Measurements from ENCODE around the gene NAA60.

NAA60 gene

DNA sequence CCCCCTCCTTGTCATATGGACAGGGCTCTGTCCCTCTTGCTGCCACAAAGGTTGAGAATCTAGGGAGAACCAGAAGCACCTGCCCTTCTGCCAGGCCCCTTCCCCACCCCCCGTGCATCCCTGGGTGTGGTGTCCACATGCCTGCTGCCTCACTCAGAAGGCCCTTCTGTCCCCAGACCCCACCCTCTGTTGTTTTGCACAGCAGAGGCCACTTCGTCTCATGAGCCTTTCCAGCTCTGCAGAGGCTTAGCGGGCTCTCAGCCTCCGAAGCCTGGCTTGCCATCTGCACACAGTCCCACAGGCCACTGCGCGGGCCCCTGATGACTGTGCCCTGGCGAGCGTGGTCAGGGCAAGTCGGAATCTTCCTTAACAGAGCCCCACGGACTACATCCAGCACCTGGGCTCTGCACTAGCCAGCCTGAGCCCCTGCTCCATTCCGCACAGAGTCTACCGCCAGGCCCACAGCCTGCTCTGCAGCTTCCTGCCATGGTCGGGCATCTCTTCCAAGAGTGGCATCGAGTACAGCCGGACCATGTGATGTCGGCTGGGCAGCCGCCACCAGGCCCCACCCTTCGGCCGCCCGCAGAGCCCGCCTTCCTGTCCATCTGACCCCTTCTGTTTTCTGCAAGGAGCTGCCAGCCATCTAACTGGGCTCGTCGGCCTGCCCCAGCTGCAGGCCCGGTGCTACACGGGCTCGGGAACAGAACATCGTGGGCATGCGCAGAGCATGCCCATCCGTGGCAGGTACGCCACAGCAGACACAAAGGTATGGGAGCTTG, 41.0 kb downstream of the NAA60 start:
- ATAC-seq (replicated peaks): no peak
- Mint-ChIP-seq H3K4me1 (peaks cover 0 to 4% of the 10 kb centered on the region in 2 donors), H3K36me3 (peaks cover 53 to 56% of the 10 kb centered on the region in 2 donors), H3K27ac (no peak overlapping the region), H3K4me3 (no peak overlapping the region), H3K9me3 (no peaks in the 10 kb centered on the region), H3K27me3 (no peaks in the 10 kb centered on the region)
- no peak for DNase-seq

DNA sequence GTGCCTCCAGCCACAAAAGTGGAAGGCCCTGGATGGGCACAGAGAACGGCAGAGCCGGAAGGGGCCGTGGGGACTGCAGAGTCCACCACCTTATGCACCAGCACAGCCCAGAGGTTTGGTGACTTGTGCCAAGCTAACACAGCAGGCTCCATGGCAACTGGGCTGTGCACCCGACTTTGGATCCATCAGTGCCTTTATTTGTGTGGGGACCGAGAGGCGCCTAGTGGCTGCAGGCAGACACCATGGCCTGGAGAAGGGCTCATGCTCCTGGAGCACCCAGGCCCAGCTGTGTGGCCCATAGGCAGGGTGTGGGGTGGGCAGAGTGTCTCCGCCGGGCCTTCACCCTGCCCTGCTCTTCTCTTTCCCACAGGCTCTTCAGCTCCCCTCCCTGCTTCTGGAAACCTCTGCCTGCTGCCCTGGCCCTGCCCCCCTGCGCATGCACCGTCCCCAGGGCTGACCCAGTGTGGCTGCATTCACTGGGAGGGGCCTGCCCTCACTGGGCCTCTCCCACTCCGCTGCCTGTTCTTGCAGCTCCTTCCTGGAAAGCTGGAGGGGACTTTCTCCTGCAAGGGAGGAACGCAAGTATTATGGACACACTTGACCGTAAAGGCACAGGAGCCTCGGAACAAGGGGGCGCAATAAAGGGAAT, 41.7 kb downstream of the NAA60 start:
- Mint-ChIP-seq H3K27me3 (no peaks in the 10 kb centered on the region), H3K9me3 (no peaks in the 10 kb centered on the region), H3K27ac (no peak overlapping the region), H3K4me1 (peaks cover 0 to 1% of the 10 kb centered on the region in 2 donors), H3K36me3 (peaks cover 50 to 56% of the 10 kb centered on the region in 2 donors), H3K4me3 (no peak overlapping the region)
- DNase-seq: no peak
- no peak for ATAC-seq (replicated peaks)

DNA sequence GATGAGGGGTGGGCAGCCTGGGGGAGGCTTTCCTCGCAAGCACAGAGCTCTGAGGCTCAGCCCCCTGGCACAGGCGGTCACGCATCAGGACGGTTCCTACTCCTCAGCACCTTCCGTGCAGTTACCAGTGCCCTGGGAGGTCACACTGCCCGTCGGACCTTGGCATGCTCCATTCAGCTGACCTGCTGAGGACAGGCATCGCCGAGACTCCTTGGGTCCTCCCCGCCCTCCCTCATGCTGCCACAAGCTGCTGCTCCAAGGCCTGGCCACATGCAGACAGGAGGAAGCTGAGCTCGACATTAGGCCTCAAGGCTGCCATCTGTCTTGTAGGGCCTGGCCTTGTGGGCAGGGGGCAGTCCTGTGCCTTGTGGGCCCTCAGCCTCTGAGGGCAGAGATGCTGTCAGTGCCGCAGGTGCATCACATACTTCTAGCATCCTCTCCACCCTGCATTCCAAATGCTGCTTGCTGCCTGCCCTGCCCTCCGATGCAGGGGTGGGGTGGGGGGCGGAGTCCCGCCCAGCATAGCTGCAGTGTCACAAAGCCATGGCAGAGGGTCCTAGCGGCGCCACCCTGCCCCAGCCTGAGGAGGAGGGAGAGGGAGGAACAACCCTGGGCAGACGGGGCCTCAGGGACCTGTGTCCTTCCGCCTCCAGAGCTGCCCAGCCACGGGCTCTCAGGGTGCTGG, 42.5 kb downstream of the NAA60 start:
- Mint-ChIP-seq H3K9me3 (no peaks in the 10 kb centered on the region), H3K27ac (no peak overlapping the region), H3K4me1 (peaks cover 0 to 1% of the 10 kb centered on the region in 2 donors), H3K4me3 (no peak overlapping the region), H3K36me3 (peaks cover 49 to 54% of the 10 kb centered on the region in 2 donors), H3K27me3 (no peaks in the 10 kb centered on the region)
- DNase-seq (no peak), ATAC-seq (replicated peaks) (no peak)

DNA sequence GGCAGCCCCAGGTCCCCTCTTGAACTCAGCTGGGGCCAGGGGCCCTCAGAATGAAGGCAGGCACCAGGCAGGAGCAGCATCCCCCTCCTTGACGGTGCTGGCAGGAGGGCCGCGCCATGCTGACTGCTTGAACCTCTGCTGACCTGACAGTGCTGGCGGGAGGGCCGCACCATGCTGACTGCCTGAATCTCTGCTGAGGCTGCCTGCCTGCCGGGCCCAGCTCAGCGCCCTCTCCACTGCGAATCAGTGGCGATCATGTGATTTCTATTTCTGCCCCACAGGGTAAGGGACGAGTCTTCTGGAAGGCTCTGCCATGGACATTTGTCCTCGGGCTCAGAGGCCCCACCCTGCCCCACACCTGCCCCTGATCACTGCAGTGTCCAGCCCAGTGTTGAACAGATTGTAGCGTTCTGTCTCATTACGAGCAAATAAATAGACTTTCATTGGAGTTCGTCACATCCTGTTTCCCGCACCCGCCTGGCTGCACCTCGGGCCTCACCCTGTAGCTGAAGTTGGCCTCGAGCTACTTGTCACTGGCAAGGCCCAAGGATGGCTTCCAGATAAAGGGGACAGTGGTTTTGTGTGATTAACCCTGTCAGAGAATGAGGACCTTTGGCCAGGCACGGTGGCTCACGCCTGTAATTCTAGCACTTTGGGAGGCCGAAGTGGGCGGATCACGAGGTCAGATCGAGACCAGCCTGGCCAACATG, 43.2 kb downstream of the NAA60 start:
- Mint-ChIP-seq H3K27me3 (no peaks in the 10 kb centered on the region), H3K27ac (no peak overlapping the region), H3K36me3 (peaks cover 42 to 47% of the 10 kb centered on the region in 2 donors), H3K4me1 (peaks cover 0 to 4% of the 10 kb centered on the region in 2 donors), H3K9me3 (no peaks in the 10 kb centered on the region), H3K4me3 (no peak overlapping the region)
- no peak for ATAC-seq (replicated peaks)
- no peak for DNase-seq

DNA sequence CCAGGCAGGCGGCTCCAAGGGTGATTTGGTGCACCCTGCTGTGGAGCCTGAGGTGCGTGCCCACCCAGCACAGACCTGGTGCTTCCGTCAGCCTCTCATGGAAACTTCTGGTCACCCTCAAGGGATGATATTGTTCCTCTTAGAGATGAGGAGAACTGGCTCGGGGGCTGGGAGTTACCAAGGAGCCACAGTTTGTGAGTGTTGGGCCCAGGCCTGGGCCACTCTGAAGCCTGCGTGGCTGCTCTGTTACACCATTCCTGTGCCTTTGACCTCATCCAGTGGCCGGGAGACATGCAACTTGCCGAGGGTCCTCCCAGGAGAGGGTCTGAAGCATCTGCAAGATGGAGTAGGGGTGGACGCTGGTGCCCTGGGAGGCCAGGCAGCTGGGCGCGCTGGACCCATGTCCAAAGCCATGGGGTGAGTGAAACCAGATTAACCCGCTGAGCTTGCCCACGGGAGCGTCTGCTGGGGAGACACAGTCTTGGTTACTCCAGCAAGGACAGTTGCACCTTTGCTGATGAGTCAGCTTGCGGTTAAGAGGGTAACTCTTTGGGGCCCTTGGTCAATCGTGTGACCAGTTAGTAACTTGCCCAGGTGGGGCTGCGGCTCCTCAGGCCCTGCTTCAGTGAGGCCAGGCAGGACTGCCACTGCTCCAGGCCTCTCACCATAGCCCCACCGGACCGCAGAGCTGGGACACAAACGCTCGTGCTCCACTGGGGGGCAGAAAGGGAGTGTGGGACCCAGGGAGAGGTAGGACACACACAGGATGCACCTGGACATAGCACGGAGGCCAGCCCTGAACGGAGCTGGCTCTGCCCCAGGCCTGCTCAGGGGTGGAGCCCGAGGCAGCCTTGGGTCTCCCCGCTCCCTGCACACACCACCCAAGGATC, 44.3 kb downstream of the NAA60 start:
- Mint-ChIP-seq H3K9me3 (no peaks in the 10 kb centered on the region), H3K27ac (no peak overlapping the region), H3K4me3 (no peak overlapping the region), H3K36me3 (peaks cover 31 to 38% of the 10 kb centered on the region in 2 donors), H3K4me1 (peaks cover 0 to 3% of the 10 kb centered on the region in 2 donors), H3K27me3 (no peaks in the 10 kb centered on the region)
- ATAC-seq (replicated peaks) (peak; percentile 5 to 24), DNase-seq (no peak)

DNA sequence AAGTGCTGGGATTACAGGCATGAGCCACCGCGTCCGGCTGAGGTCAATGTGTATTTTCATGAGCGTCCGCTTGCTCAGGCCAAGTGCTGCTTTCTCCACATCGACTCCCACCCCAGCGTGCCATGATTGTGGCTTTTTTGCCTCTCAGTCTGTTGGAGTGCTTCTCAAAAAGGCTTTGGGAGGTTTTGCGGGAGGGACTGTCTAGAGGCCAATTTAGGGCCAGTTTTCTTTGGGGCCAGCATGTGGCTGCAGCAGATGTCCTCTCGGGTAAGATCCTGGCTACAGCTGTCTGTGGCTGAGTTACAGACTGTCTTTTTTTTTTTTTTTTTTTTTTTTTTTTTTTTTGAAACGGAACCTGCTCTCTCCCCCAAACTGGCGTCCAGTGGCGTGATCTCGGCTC, 45.3 kb downstream of the NAA60 start:
- no peak for DNase-seq
- peaks cover 0 to 3% of the 10 kb centered on the region in 2 donors for H3K4me1 Mint-ChIP-seq
- H3K9me3 Mint-ChIP-seq: no peaks in the 10 kb centered on the region
- no peak overlapping the region for H3K27ac Mint-ChIP-seq
- peaks cover 21 to 28% of the 10 kb centered on the region in 2 donors for H3K36me3 Mint-ChIP-seq
- no peaks in the 10 kb centered on the region for H3K27me3 Mint-ChIP-seq
- no peak for ATAC-seq (replicated peaks)
- no peak overlapping the region for H3K4me3 Mint-ChIP-seq

DNA sequence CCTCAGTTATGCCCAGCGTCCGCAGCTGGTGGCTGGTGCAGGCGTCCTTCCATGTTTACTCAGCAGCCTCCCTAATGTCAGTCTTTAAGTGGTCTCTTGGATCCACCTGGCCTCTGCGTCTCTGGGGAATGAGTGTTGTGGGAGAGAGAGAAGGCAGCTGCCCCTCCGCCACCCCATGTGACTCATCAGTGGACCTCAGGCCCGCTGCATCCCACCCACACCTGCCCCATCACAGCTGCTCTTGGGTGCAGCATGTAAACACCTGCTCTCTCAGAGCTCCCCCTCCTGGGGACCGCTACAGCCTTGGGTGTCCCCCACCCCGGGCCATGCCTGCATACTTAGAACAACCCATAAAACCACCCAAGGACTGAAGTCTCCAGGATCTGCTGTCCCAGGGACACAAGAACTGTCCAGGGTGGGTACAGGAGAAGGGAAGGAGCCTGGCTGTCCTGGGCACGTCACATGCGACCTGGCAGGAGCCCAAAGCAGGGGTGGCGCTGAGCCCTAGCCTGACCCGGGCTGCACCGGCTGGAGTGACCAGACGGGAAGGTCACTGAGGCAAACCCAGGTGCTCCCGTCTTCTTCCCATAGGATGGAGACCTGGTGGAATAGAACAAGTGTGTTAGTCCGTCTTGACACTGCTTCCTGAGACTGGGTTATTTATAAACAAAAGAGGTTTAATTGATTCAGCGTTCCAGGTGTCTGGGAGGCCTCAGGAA, 47.6 kb downstream of the NAA60 start:
- H3K36me3 Mint-ChIP-seq: peaks cover 11 to 14% of the 10 kb centered on the region in 2 donors
- no peak overlapping the region for H3K27ac Mint-ChIP-seq
- no peaks in the 10 kb centered on the region for H3K27me3 Mint-ChIP-seq
- peak; percentile 28 to 49 for ATAC-seq (replicated peaks)
- peaks cover 0 to 3% of the 10 kb centered on the region in 2 donors for H3K4me1 Mint-ChIP-seq
- no peak overlapping the region for H3K4me3 Mint-ChIP-seq
- H3K9me3 Mint-ChIP-seq: no peaks in the 10 kb centered on the region
- no peak for DNase-seq

DNA sequence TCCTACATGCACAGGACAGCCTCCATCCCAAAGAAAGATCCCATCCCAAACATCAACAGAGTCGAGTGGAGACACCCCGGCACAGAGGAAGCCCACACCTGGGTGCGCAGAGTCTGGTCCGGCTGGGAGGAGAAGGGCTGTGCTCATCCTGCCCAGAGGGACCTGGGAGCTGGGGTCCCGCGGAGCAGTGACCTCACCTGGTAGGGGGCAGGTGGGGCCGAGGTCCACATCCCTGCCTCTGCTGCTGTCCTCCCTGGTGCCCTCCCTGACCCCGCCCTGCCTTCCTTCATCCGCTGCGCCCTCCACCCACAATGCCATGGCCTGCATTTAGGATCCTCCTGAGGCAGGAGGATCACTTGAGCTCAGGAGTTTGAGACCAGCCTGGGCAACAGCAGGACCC, 48.9 kb downstream of the NAA60 start:
- H3K4me3 Mint-ChIP-seq: no peak overlapping the region
- peaks cover 3 to 7% of the 10 kb centered on the region in 2 donors for H3K36me3 Mint-ChIP-seq
- no peak overlapping the region for H3K27ac Mint-ChIP-seq
- ATAC-seq (replicated peaks): no peak
- no peaks in the 10 kb centered on the region for H3K9me3 Mint-ChIP-seq
- no peak for DNase-seq
- peaks cover 0 to 3% of the 10 kb centered on the region in 2 donors for H3K4me1 Mint-ChIP-seq
- H3K27me3 Mint-ChIP-seq: no peaks in the 10 kb centered on the region

DNA sequence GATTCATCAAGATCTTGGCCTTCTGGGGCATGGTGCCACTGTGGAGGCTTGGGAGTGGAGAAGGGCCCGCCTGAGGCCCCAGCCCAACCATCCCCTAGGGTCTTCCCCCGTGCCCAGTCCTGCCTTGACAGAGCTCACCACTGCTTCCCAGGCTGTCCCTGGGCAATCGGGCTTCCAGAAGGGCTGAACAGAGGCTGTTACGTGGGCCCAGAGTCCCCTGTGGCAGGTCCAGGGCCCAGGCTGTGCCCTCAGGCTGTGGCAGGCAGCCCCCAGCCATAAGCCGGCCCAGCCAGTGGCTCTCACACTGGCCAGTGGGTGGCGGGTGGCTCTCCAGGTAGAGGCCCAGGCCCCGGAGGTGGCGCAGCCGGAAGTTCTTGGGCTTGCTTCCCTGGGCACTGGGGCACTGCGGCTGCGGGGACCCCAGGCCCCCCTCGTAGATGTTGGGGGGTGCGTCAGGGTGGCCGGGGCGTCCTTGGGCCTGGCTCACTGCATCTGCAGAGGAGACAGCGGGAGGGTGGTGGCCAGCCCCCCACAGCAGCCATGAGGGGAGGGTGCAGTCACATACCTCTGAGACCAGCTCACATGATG, 51.0 kb downstream of the NAA60 start:
- Mint-ChIP-seq H3K4me1 (peaks cover under 1 to 3% of the 10 kb centered on the region in 2 donors), H3K9me3 (no peaks in the 10 kb centered on the region), H3K4me3 (no peak overlapping the region), H3K27me3 (no peaks in the 10 kb centered on the region), H3K27ac (no peak overlapping the region), H3K36me3 (no peaks in the 10 kb centered on the region)
- DNase-seq: no peak
- ATAC-seq (replicated peaks): no peak

DNA sequence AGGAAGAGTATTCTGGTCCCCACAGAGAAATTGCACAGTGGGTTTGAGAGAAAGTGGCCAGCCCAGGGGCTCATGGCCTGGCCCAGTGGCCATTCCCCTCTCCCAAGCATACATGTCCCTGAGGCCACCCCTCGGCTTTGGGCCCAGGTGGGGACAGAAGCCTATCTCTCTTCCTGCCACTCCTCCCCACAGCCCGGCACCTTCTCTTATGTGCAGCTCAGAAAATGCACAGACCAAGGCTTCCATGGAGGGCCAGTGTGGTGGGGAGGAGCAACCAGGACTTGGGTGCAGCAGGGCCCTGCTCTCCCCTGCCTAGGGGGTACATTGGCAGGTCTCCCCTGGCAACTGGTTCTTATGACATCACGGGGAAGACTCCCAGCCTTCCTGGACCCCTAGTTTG, 51.7 kb downstream of the NAA60 start, which contains the start of gene C16orf90:
Gene C16orf90 (minus strand): TSS at position 314 of the 400 bp plus-strand sequence. CDS start 68 bp downstream, at position 246.
- ATAC-seq (replicated peaks) (no peak), DNase-seq (no peak)
- H3K9me3 Mint-ChIP-seq: no peaks in the 10 kb centered on the region
- no peak within 1 kb of the TSS for H3K4me3 Mint-ChIP-seq
- no peaks in the 10 kb centered on the region for H3K27me3 Mint-ChIP-seq
- no peaks in the 10 kb centered on the region for H3K36me3 Mint-ChIP-seq
- H3K27ac Mint-ChIP-seq: peak within 1 kb of the TSS; percentile 37
- peaks cover 6 to 8% of the 10 kb centered on the region in 2 donors for H3K4me1 Mint-ChIP-seq

DNA sequence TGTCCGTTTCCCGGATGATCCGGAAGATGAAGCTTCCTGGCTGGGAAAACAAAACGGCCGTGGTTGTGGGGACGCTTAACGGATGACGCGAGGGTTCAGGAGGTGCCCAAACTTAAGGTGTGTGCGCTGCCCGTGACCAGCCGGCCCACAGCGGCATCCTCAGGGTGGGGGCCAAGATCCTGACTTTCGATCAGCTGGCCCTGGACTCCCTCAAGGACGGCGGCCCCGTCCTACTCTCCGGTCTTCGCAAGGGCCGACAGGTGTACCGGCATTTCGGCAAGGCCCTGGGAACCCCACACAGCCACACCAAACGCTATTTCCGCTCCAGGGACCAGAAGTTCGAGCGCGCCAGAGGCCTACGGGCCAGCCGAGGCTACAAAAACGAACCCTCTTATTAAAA, 52.9 kb downstream of the NAA60 start:
- Mint-ChIP-seq H3K27me3 (no peaks in the 10 kb centered on the region), H3K36me3 (no peaks in the 10 kb centered on the region), H3K9me3 (no peaks in the 10 kb centered on the region), H3K4me1 (peaks cover 8 to 18% of the 10 kb centered on the region in 2 donors), H3K27ac (no peak overlapping the region), H3K4me3 (no peak overlapping the region)
- DNase-seq (no peak), ATAC-seq (replicated peaks) (no peak)

DNA sequence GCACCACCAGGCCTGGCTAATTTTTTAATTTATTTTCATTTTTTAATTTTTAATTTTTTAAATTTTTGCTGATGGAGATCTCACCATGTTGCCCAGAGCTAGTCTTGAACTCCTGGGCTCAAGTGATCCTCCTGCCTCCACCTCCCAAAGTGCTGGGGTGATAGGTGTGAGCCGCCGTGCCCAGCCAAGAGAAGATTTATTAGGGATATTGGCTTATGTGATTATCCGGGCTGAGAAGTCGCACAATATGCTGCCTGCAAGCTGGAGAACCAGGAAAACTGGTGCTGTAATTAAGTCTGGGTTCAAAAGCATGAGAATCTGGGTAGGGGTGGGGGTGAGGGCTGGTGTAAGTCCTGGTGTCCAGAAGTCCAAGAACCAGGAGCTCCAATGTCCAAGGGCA, 54.3 kb downstream of the NAA60 start:
- Mint-ChIP-seq H3K4me3 (no peak overlapping the region), H3K4me1 (peaks cover 16 to 32% of the 10 kb centered on the region in 2 donors), H3K27me3 (no peaks in the 10 kb centered on the region), H3K27ac (no peak overlapping the region), H3K36me3 (no peaks in the 10 kb centered on the region), H3K9me3 (no peaks in the 10 kb centered on the region)
- DNase-seq (no peak), ATAC-seq (replicated peaks) (no peak)

DNA sequence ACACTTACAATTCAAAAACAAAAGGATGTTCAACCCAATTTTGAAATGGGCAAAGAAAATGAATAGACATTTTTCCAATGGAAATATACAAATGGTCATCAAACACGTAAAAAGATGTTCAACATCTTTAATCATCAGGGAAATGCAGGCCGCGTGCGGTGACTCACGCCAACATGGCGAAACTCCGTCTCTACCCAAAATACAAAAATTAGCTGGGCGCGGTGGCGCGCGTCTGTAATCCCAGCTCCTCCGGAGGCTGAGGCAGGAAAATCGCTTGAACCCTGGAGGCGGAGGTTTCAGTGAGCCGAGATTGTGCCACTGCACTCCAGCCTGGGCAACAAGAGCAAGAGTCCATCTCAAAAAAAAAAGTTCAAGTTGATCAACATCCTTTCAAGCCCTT, 55.5 kb downstream of the NAA60 start:
- Mint-ChIP-seq H3K27me3 (no peaks in the 10 kb centered on the region), H3K4me1 (peaks cover 16 to 40% of the 10 kb centered on the region in 2 donors), H3K4me3 (no peak overlapping the region), H3K27ac (no peak overlapping the region), H3K36me3 (no peaks in the 10 kb centered on the region), H3K9me3 (no peaks in the 10 kb centered on the region)
- DNase-seq (no peak), ATAC-seq (replicated peaks) (no peak)

Measured in stimulated activated naive B cell treated with anti-CD40 and anti-IgM and Interleukin-4, amounts not matched to agents 10 μg/mL and 1 μg/mL and 100 μg/mL, for 72 hours (primary cell).